HCT116 (cell line): ENCODE data around the gene KLHL35. TPM values are rescaled to one million over a fixed set of nuclear protein-coding genes. Genes with fewer than 3 reads are reported as not detected.

Source experiments
- ATAC-seq: fragments of 200-7000 bp; cut with Tn5 transposase; 2 replicates; pipeline ENCODE4 v1.9.1; 2020; ENCODE audit warnings: mild to moderate bottlenecking, moderate library complexity
- BruUV-seq: library from RNA; stranded (reverse); fragments of 400-500 nt; replicated peaks from 2 replicates; lab custom pipeline; 2021; lab: Mats Ljungman, UMichigan
- CTCF ChIA-PET: fragments of 300-600 bp; sonication (Branson Sonifier 250); formaldehyde crosslinking; loops from one replicate; lab custom pipeline; 2021; ENCODE audit warnings: antibody characterized with exemption; lab: Charles Lee
- POLR2A ChIA-PET: fragments of 300-600, 350-600 bp; sonication (Branson Sonifier 250); formaldehyde crosslinking; loops from one replicate; lab custom pipeline; 2021; ENCODE audit warnings: antibody characterized with exemption; lab: Charles Lee
- RAD21 ChIA-PET, 2 experiments: fragments of 300-600 bp; sonication (Branson Sonifier 250); formaldehyde crosslinking; loops; one replicate each; lab custom pipeline; 2023; ENCODE audit warnings: low total read pairs in 2 of 2; ENCODE audit not compliant: uncharacterized antibody in 2 of 2, unreplicated experiment in 2 of 2, low non-redundant PET in 1 of 2; lab: Charles Lee
- DNase-seq: peaks from one replicate; pipeline ENCODE4 v3.0.0-alpha.2; 2010; ENCODE audit warnings: low read depth, low spot score
- H2AFZ ChIP-seq: fragments of 200-600 bp; shearing (Covaris generic), sonication (generic); 2 replicates; pipeline ENCODE4 v1.6.1; 2017; ENCODE audit warnings: low read depth, mixed run types, mixed read lengths, antibody characterized with exemption, low read length; ENCODE audit not compliant: poor library complexity, severe bottlenecking
- H3K27ac ChIP-seq: 2 replicates; pipeline ENCODE4 v1.5.1; 2012; ENCODE audit warnings: low read depth, low read length
- H3K27me3 ChIP-seq: fragments of 200-600 bp; sonication (generic); 2 replicates; pipeline ENCODE4 v1.6.1; 2016; ENCODE audit warnings: mixed run types, low read length, mixed read lengths; ENCODE audit not compliant: insufficient read depth
- H3K36me3 ChIP-seq, 2 experiments: fragments of 200-500 bp in 1 of 2; fragments of 200-600 bp in 1 of 2; sonication (Bioruptor generic) in 1 of 2; sonication (generic) in 1 of 2; 2 replicates each; pipeline versions ENCODE4 v1.5.1 to v1.6.1; 2014 to 2016; ENCODE audit warnings: low read length in 2 of 2, inconsistent platforms in 1 of 2, mixed read lengths in 1 of 2, mixed run types in 1 of 2; ENCODE audit not compliant: insufficient read depth in 2 of 2, control insufficient read depth in 1 of 2
- H3K4me1 ChIP-seq, 2 experiments: fragments of 200-600 bp in 1 of 2; sonication (generic) in 1 of 2; 2 replicates each; pipeline versions ENCODE4 v1.5.1 to v1.6.1; 2012 to 2017; ENCODE audit warnings: low read length in 2 of 2, inconsistent platforms in 1 of 2, mild to moderate bottlenecking in 1 of 2, mixed read lengths in 1 of 2, mixed run types in 1 of 2, moderate library complexity in 1 of 2; ENCODE audit not compliant: insufficient read depth in 2 of 2, control insufficient read depth in 1 of 2
- H3K4me2 ChIP-seq: fragments of 200-600 bp; sonication (generic); 2 replicates; pipeline ENCODE4 v1.6.1; 2017; ENCODE audit warnings: mixed run types, low read length, mixed read lengths
- H3K4me3 ChIP-seq, 2 experiments: fragments of 200-600 bp in 1 of 2; sonication (generic) in 1 of 2; replicated peaks in 1 of 2; 2 replicates each; pipeline ENCODE4 v1.5.1; 2011 to 2016; ENCODE audit warnings: low read length in 2 of 2, control low read depth in 1 of 2, low read depth in 1 of 2, mild to moderate bottlenecking in 1 of 2, mixed read lengths in 1 of 2, mixed run types in 1 of 2
- H3K79me2 ChIP-seq: fragments of 200-600 bp; sonication (generic); 2 replicates; pipeline ENCODE4 v1.6.1; 2017; ENCODE audit warnings: mild to moderate bottlenecking, mixed run types, low read length, moderate library complexity, mixed read lengths; ENCODE audit not compliant: insufficient read depth
- H3K9ac ChIP-seq: fragments of 200-600 bp; sonication (generic); 2 replicates; pipeline ENCODE4 v1.6.1; 2016; ENCODE audit warnings: low read length, mixed read lengths
- H3K9me2 ChIP-seq: fragments of 200-600 bp; sonication (generic), shearing (Covaris generic); 2 replicates; pipeline ENCODE4 v1.6.1; 2017; ENCODE audit warnings: mixed run types, mild to moderate bottlenecking, moderate library complexity; ENCODE audit not compliant: insufficient read depth
- H3K9me3 ChIP-seq, 2 experiments: fragments of 200-500 bp in 1 of 2; fragments of 200-600 bp in 1 of 2; sonication (Bioruptor generic) in 1 of 2; sonication (generic) in 1 of 2; 2 replicates each; pipeline ENCODE4 v1.6.1; 2014 to 2017; ENCODE audit warnings: low read length in 2 of 2, mixed read lengths in 2 of 2, inconsistent platforms in 1 of 2, low read depth in 1 of 2, mild to moderate bottlenecking in 1 of 2, mixed run types in 1 of 2, moderate library complexity in 1 of 2; ENCODE audit not compliant: control insufficient read depth in 1 of 2, insufficient read depth in 1 of 2
- H4K20me1 ChIP-seq: fragments of 200-600 bp; sonication (generic), shearing (Covaris generic); 2 replicates; pipeline ENCODE4 v1.6.1; 2017; ENCODE audit warnings: mixed run types, mild to moderate bottlenecking, moderate library complexity; ENCODE audit not compliant: insufficient read depth
- CEBPB ChIP-seq: IDR thresholded peaks from 2 replicates; pipeline ENCODE4 v1.6.1; 2012; ENCODE audit warnings: low read depth
- EGR1 ChIP-seq: IDR thresholded peaks from 2 replicates; pipeline ENCODE4 v1.6.1; 2012; ENCODE audit warnings: low read depth
- ELF1 ChIP-seq: IDR thresholded peaks from 2 replicates; pipeline ENCODE4 v1.6.1; 2012; ENCODE audit warnings: low read depth, borderline replicate concordance
- EZH2 ChIP-seq: fragments of 200-600 bp; sonication (generic); IDR thresholded peaks from 2 replicates; pipeline ENCODE4 v1.6.1; 2017; ENCODE audit warnings: antibody characterized with exemption, mixed run types
- FOSL1 ChIP-seq: IDR thresholded peaks from 2 replicates; pipeline ENCODE4 v1.6.1; 2012; ENCODE audit warnings: low read depth
- JUND ChIP-seq: IDR thresholded peaks from 2 replicates; pipeline ENCODE4 v1.6.1; 2012
- RAD21 ChIP-seq: IDR thresholded peaks from 2 replicates; pipeline ENCODE4 v1.6.1; 2012; ENCODE audit warnings: low read depth, mild to moderate bottlenecking
- SRF ChIP-seq: IDR thresholded peaks from 2 replicates; pipeline ENCODE4 v1.6.1; 2012; ENCODE audit warnings: low read depth
- TCF7L2 ChIP-seq: IDR thresholded peaks from 2 replicates; pipeline ENCODE4 v1.7.0; 2011; ENCODE audit warnings: borderline replicate concordance, inconsistent platforms; ENCODE audit not compliant: insufficient read depth, insufficient read length; ENCODE audit errors: extremely low read depth
- ZNF274 ChIP-seq: fragments of 200-500 bp; sonication (Bioruptor generic); IDR thresholded peaks from 2 replicates; pipeline ENCODE4 v1.6.1; 2014; ENCODE audit warnings: mild to moderate bottlenecking, low read depth, low read length, inconsistent platforms
- intact Hi-C: fragments of 100-400 bp; cut with micrococcal nuclease; formaldehyde crosslinking; loops from 2 replicates; pipeline ENCODE4 v1.10.0; 2022
- total RNA-seq: library from RNA; stranded (reverse); gene quantifications from one replicate; pipeline ENCODE4 v1.2.1, GENCODE V29; 2021; ENCODE audit not compliant: unreplicated experiment
- TF ChIP-seq, protein P1 (sequence below): IDR thresholded peaks from 2 replicates; pipeline ENCODE4 v1.6.1; 2011; ENCODE audit warnings: mild to moderate bottlenecking, low read length, moderate library complexity; ENCODE audit not compliant: insufficient replicate concordance; ENCODE audit errors: extremely low read depth
- TF ChIP-seq, protein P2 (sequence below): IDR thresholded peaks from 2 replicates; pipeline ENCODE4 v1.6.1; 2012; ENCODE audit warnings: low read depth

KLHL35 gene
- total RNA-seq, 1 experiment from 2014 or later, result 1.7 TPM

DNA sequence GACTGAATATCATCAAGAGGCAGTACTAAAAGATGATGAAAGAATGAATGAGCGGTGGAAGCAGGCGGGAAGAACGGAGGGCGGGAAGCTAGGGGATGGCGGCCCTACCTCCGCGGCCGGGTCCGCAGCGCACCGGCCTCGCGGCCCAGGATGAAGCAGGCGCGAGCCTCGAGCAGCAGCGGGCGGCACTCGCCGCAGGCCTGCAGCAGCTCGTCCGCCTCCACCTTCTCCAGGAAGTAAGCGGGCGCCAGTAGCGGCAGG is 3.4 kb downstream of the KLHL35 start:
- ChIA-PET CTCF (no interaction called here), POLR2A (no interaction called here), RAD21 (no interaction called here)
- Histone ChIP-seq H3K4me1 (peaks cover 0 to 24% of the 10 kb centered on the region in 2 experiments; a peak in 2 of 4 replicates), H3K9ac (no peak overlapping the region), H3K4me3 (no peak overlapping the region), H2AFZ (no peak overlapping the region), H3K27me3 (no peaks in the 10 kb centered on the region), H3K9me2 (no peaks in the 10 kb centered on the region), H4K20me1 (no peaks in the 10 kb centered on the region), H3K79me2 (no peaks in the 10 kb centered on the region), H3K27ac (peak overlapping the region; percentile 52; the same call in 1 of the 2 replicates), H3K36me3 (no peaks in the 10 kb centered on the region; a peak in 1 of 4 replicates), H3K9me3 (no peaks in the 10 kb centered on the region), H3K4me2 (peak overlapping the region; percentile 39; the same call in 1 of the 2 replicates)
- intact Hi-C loops, result no loop called here
- no peak for ATAC-seq
- no TSS peak for BruUV-seq
- no peak for DNase-seq
- no peak for TF ChIP-seq ELF1
- no peak for TF ChIP-seq EZH2
- TF ChIP-seq, protein P1, sequence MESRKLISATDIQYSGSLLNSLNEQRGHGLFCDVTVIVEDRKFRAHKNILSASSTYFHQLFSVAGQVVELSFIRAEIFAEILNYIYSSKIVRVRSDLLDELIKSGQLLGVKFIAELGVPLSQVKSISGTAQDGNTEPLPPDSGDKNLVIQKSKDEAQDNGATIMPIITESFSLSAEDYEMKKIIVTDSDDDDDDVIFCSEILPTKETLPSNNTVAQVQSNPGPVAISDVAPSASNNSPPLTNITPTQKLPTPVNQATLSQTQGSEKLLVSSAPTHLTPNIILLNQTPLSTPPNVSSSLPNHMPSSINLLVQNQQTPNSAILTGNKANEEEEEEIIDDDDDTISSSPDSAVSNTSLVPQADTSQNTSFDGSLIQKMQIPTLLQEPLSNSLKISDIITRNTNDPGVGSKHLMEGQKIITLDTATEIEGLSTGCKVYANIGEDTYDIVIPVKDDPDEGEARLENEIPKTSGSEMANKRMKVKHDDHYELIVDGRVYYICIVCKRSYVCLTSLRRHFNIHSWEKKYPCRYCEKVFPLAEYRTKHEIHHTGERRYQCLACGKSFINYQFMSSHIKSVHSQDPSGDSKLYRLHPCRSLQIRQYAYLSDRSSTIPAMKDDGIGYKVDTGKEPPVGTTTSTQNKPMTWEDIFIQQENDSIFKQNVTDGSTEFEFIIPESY, result no peak
- no peak for TF ChIP-seq EGR1
- no peak for TF ChIP-seq SRF
- TF ChIP-seq JUND, result no peak
- TF ChIP-seq ZNF274, result no peak
- no peak for TF ChIP-seq CEBPB

DNA sequence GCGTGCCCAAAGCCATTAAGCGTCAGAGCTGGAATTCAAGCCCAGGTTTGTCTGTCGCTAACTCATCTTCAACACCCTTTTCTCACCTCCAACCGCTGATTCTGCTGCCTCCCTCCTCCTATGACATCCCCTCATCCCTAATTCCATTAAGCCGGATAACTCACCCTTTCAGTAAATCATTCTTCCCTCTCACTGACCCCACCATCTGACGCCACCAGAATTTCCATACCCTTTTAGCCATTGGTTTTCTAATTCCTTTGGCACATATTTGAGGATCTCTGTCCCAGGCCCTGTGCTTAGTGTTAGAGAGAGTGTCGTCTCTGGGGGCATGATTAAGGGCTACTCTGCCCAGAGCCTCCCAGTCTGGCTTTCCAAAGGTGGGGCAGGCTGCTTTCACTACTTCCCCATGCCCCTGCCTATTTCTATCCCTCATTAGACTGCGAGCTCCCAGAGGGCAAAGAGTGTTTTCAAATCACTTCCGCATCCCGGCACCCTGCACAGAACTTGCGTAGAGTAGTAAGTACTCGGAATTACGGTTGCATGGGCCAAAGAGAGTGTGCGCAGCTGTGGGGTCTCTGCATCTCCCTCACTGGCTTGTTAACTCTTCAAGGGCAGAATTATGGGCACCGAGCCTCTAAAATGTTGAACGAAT is 3.9 kb downstream of the KLHL35 start:
- ATAC-seq (no peak), DNase-seq (no peak)
- H3K27ac ChIP-seq, result no peak overlapping the region
- peaks cover 0 to 24% of the 10 kb centered on the region in 2 experiments; a peak in 2 of 4 replicates for H3K4me1 ChIP-seq
- no peak overlapping the region for H3K9ac ChIP-seq
- no peak overlapping the region for H2AFZ ChIP-seq
- H3K36me3 ChIP-seq, result no peaks in the 10 kb centered on the region; a peak in 1 of 4 replicates
- no TSS peak for BruUV-seq
- intact Hi-C loops, result no loop called here
- CTCF ChIA-PET, result no interaction called here
- no peak overlapping the region for H3K4me3 ChIP-seq
- POLR2A ChIA-PET, result no interaction called here
- RAD21 ChIA-PET, result no interaction called here
- peak overlapping the region; percentile 39; the same call in 1 of the 2 replicates for H3K4me2 ChIP-seq
- no peaks in the 10 kb centered on the region for H3K9me3 ChIP-seq
- H3K79me2 ChIP-seq, result no peaks in the 10 kb centered on the region
- no peaks in the 10 kb centered on the region for H3K9me2 ChIP-seq
- no peaks in the 10 kb centered on the region for H3K27me3 ChIP-seq
- no peaks in the 10 kb centered on the region for H4K20me1 ChIP-seq
- TF ChIP-seq RAD21, result no peak
- TF ChIP-seq, protein P2, sequence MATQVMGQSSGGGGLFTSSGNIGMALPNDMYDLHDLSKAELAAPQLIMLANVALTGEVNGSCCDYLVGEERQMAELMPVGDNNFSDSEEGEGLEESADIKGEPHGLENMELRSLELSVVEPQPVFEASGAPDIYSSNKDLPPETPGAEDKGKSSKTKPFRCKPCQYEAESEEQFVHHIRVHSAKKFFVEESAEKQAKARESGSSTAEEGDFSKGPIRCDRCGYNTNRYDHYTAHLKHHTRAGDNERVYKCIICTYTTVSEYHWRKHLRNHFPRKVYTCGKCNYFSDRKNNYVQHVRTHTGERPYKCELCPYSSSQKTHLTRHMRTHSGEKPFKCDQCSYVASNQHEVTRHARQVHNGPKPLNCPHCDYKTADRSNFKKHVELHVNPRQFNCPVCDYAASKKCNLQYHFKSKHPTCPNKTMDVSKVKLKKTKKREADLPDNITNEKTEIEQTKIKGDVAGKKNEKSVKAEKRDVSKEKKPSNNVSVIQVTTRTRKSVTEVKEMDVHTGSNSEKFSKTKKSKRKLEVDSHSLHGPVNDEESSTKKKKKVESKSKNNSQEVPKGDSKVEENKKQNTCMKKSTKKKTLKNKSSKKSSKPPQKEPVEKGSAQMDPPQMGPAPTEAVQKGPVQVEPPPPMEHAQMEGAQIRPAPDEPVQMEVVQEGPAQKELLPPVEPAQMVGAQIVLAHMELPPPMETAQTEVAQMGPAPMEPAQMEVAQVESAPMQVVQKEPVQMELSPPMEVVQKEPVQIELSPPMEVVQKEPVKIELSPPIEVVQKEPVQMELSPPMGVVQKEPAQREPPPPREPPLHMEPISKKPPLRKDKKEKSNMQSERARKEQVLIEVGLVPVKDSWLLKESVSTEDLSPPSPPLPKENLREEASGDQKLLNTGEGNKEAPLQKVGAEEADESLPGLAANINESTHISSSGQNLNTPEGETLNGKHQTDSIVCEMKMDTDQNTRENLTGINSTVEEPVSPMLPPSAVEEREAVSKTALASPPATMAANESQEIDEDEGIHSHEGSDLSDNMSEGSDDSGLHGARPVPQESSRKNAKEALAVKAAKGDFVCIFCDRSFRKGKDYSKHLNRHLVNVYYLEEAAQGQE, result no peak
- TF ChIP-seq TCF7L2, result no peak
- no peak for TF ChIP-seq EZH2
- no peak for TF ChIP-seq FOSL1
- TF ChIP-seq, protein P1, result no peak
